ENCODE measurements around the gene IQSEC2. TPM values are rescaled to one million over a fixed set of nuclear protein-coding genes. Genes with fewer than 3 reads are reported as not detected.

The IQSEC2 gene
- total RNA-seq, 6 experiments from 2014 or later = 1.9 to 2.8 (median 2.2) TPM

DNA sequence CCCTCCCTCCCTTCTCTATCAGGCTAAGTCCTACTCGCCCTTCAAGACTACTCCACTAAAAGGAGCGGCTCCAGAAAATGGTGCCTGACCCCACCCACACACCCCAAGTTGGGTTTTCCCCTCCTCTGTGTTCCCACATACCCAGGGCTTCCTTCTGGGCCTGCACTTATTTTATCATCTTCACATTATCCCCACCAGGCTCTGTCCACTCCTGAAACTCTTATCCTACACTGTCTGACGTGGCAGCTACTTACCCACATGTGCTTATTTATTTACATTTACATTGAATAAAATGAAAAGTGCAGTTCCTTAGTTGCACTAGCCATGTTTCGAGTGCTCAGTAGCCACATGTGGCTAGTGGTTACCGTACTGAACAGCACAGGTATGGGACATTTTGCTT, 51.3 kb downstream of the IQSEC2 start:
- no peak for ATAC-seq
- 56% methylated on average over 5 of the region's 5 CpGs for WGBS (ENCODE audit: insufficient coverage, low coverage, low lambda C conversion rate, missing lambda C conversion rate)
- intact Hi-C loops (cut with DNase I) = no loop called here

DNA sequence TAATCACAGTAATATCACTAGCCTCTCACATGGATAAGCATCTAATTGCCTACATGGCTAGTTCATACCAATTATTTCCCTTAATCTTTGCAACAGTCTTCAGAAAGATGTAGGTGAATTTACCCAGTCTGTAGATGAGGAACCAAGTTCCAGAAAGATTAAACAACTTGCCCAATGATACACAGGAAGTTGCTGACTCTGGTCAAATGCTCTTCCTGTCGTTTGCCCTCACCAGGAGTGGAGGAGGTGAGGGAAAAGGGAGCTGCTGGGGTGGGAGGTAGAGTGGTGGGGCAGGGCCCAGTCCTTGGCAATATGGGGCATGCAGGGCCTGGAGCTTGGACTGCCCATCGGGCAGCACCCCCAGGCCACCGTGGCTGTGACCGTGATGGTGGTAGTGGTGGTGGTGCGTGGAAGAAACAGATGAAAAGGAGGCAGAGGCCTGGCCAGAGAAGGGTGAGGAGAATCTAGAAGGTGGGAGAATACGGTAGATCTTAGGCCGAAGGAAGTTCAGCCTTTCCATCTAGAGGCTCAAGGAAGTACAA, 54.1 kb downstream of the IQSEC2 start:
- no peak overlapping the region for H3K27ac ChIP-seq
- no peak for TF ChIP-seq CTCF (IDR thresholded peaks at IDR 0.05)
- TF ChIP-seq POLR2A (IDR thresholded peaks at IDR 0.05) = no peak
- DNase-seq (no peak), ATAC-seq (no peak)
- H3K27me3 ChIP-seq = no peaks in the 10 kb centered on the region
- H3K9me3 ChIP-seq = no peaks in the 10 kb centered on the region
- peaks cover 0 to 17% (median 8%) of the 10 kb centered on the region in 4 donors for H3K4me1 ChIP-seq
- H3K36me3 ChIP-seq = no peaks in the 10 kb centered on the region
- 69% methylated on average over 5 of the region's 7 CpGs for WGBS (ENCODE audit: insufficient coverage, low coverage, low lambda C conversion rate, missing lambda C conversion rate)
- H3K4me3 ChIP-seq = no peak overlapping the region
- intact Hi-C loops (cut with DNase I) = no loop called here

More for the DNA sequence above, 51.3 kb downstream of the IQSEC2 start:
- no peak overlapping the region for H3K4me3 ChIP-seq
- no peaks in the 10 kb centered on the region for H3K36me3 ChIP-seq
- no peaks in the 10 kb centered on the region for H3K27me3 ChIP-seq
- no peaks in the 10 kb centered on the region for H3K9me3 ChIP-seq
- no peak for TF ChIP-seq POLR2A (IDR thresholded peaks at IDR 0.05)
- no peak for TF ChIP-seq CTCF (IDR thresholded peaks at IDR 0.05)
- H3K4me1 ChIP-seq = no peaks in the 10 kb centered on the region
- H3K27ac ChIP-seq = no peak overlapping the region
- no peak for DNase-seq

GRCh38 chrX:53224860-53225797, 56.3 kb downstream of the IQSEC2 start, which contains the start of gene KDM5C:
Gene KDM5C, minus strand, starts transcription at chrX:53225207. Its CDS starts 318 bp downstream, at chrX:53224889.
- peak; percentile 88 to 95 (median 94) for DNase-seq
- TF ChIP-seq POLR2A (IDR thresholded peaks at IDR 0.05) = peak; percentile 59
- no peak for TF ChIP-seq CTCF (IDR thresholded peaks at IDR 0.05)
- Histone ChIP-seq H3K4me3 (peak within 1 kb of the TSS; percentile 83 to 93 (median 85)), H3K36me3 (peaks cover 0 to 6% (median 3%) of the 10 kb centered on the region in 4 donors), H3K9me3 (no peaks in the 10 kb centered on the region), H3K4me1 (peaks cover 0 to 17% (median 8%) of the 10 kb centered on the region in 4 donors), H3K27me3 (no peaks in the 10 kb centered on the region), H3K27ac (peak within 1 kb of the TSS; percentile 80 to 95 (median 85))
- WGBS (ENCODE audit: insufficient coverage, low coverage, low lambda C conversion rate, missing lambda C conversion rate) = 0% methylated on average over 29 of the region's 67 CpGs
- intact Hi-C loops (cut with DNase I) = no loop called here
- ATAC-seq = peak; percentile 89 to 94 (median 92)

- H3K27ac ChIP-seq = peak overlapping the region; percentile 80 to 95 (median 85)
- intact Hi-C loops (cut with DNase I) = no loop called here
These were observed 57.2 kb downstream of the IQSEC2 start for GRCh38 chrX:53223955-53224859.

More at GRCh38 chrX:53223955-53224859, 57.2 kb downstream of the IQSEC2 start:
- H3K4me3 ChIP-seq = peak overlapping the region; percentile 83 to 93 (median 85)
- H3K9me3 ChIP-seq = no peaks in the 10 kb centered on the region
- DNase-seq = peak in 1 of 3 donors; percentile 42
- peaks cover 0 to 16% (median 8%) of the 10 kb centered on the region in 4 donors for H3K36me3 ChIP-seq
- H3K27me3 ChIP-seq = no peaks in the 10 kb centered on the region
- peaks cover 0 to 17% (median 8%) of the 10 kb centered on the region in 4 donors for H3K4me1 ChIP-seq
- WGBS (ENCODE audit: insufficient coverage, low coverage, low lambda C conversion rate, missing lambda C conversion rate) = under 1% methylated on average over 30 of the region's 40 CpGs
- TF ChIP-seq CTCF (IDR thresholded peaks at IDR 0.05) (no peak), POLR2A (IDR thresholded peaks at IDR 0.05) (no peak)
- ATAC-seq = peak in 3 of 4 donors; percentile 8 to 47 (median 12)
